HUES48 (cell line): Measurements from ENCODE around the gene LTBR.

Source experiments
- H3K27ac ChIP-seq: one replicate; pipeline ENCODE4 v1.7.0; 2013; ENCODE audit warnings: low read depth, low read length, inconsistent platforms
- H3K27me3 ChIP-seq: 2 replicates; pipeline ENCODE4 v1.6.1; 2013; ENCODE audit warnings: mild to moderate bottlenecking, low read length; ENCODE audit not compliant: control insufficient read depth, insufficient read depth
- H3K36me3 ChIP-seq: 2 replicates; pipeline ENCODE4 v1.6.1; 2013; ENCODE audit warnings: low read length; ENCODE audit not compliant: control insufficient read depth, insufficient read depth
- H3K4me1 ChIP-seq: 2 replicates; pipeline ENCODE4 v1.6.1; 2013; ENCODE audit warnings: mild to moderate bottlenecking, low read length; ENCODE audit not compliant: control insufficient read depth, insufficient read depth
- H3K4me3 ChIP-seq: 2 replicates; pipeline ENCODE4 v1.5.1; 2013; ENCODE audit warnings: mild to moderate bottlenecking, low read depth, low read length
- H3K9ac ChIP-seq: 2 replicates; pipeline ENCODE4 v1.6.1; 2013; ENCODE audit warnings: mild to moderate bottlenecking, low read depth, low read length, moderate library complexity
- H3K9me3 ChIP-seq: 2 replicates; pipeline ENCODE4 v1.6.1; 2013; ENCODE audit warnings: low read length; ENCODE audit not compliant: control insufficient read depth, insufficient read depth

The LTBR gene

GRCh38 chr12:6392504-6392903, 8.5 kb downstream of the LTBR start:
- H3K36me3 ChIP-seq, result no peaks in the 10 kb centered on the region
- H3K27ac ChIP-seq, result no peak overlapping the region
- no peak overlapping the region for H3K9ac ChIP-seq
- peaks cover 11% of the 10 kb centered on the region for H3K4me1 ChIP-seq
- no peak overlapping the region for H3K4me3 ChIP-seq
- no peaks in the 10 kb centered on the region for H3K27me3 ChIP-seq
- no peaks in the 10 kb centered on the region for H3K9me3 ChIP-seq

- Histone ChIP-seq H3K9ac (no peak overlapping the region), H3K9me3 (no peaks in the 10 kb centered on the region), H3K27me3 (no peaks in the 10 kb centered on the region), H3K4me3 (no peak overlapping the region), H3K27ac (no peak overlapping the region), H3K4me1 (peaks cover 8% of the 10 kb centered on the region), H3K36me3 (no peaks in the 10 kb centered on the region)
These were observed 9.1 kb downstream of the LTBR start for GRCh38 chr12:6393109-6393508.

- H3K27me3 ChIP-seq, result no peaks in the 10 kb centered on the region
- H3K4me3 ChIP-seq, result no peak overlapping the region
- H3K4me1 ChIP-seq, result peaks cover 8% of the 10 kb centered on the region
- no peak overlapping the region for H3K27ac ChIP-seq
- no peaks in the 10 kb centered on the region for H3K36me3 ChIP-seq
- H3K9ac ChIP-seq, result no peak overlapping the region
- H3K9me3 ChIP-seq, result no peaks in the 10 kb centered on the region
These were observed 10.4 kb downstream of the LTBR start for GRCh38 chr12:6394398-6394797.

- Histone ChIP-seq H3K36me3 (no peaks in the 10 kb centered on the region), H3K27ac (no peak overlapping the region), H3K4me3 (no peak overlapping the region), H3K27me3 (no peaks in the 10 kb centered on the region), H3K9me3 (no peaks in the 10 kb centered on the region), H3K9ac (no peak overlapping the region), H3K4me1 (peaks cover 8% of the 10 kb centered on the region)
These were observed 12.1 kb downstream of the LTBR start for GRCh38 chr12:6396031-6396430.

GRCh38 chr12:6399884-6400644, 16.1 kb downstream of the LTBR start:
- H3K9ac ChIP-seq, result no peak overlapping the region
- H3K4me3 ChIP-seq, result no peak overlapping the region
- no peaks in the 10 kb centered on the region for H3K27me3 ChIP-seq
- no peaks in the 10 kb centered on the region for H3K36me3 ChIP-seq
- H3K27ac ChIP-seq, result no peak overlapping the region
- H3K9me3 ChIP-seq, result no peaks in the 10 kb centered on the region
- peaks cover 8% of the 10 kb centered on the region for H3K4me1 ChIP-seq

- H3K36me3 ChIP-seq, result no peaks in the 10 kb centered on the region
- H3K27ac ChIP-seq, result no peak overlapping the region
- no peaks in the 10 kb centered on the region for H3K9me3 ChIP-seq
- no peak overlapping the region for H3K9ac ChIP-seq
- no peaks in the 10 kb centered on the region for H3K27me3 ChIP-seq
- H3K4me1 ChIP-seq, result no peaks in the 10 kb centered on the region
- no peak overlapping the region for H3K4me3 ChIP-seq
These were observed 20.4 kb downstream of the LTBR start for GRCh38 chr12:6404390-6404789.

GRCh38 chr12:6405963-6406362, 22.0 kb downstream of the LTBR start:
- no peak overlapping the region for H3K9ac ChIP-seq
- no peak overlapping the region for H3K27ac ChIP-seq
- H3K27me3 ChIP-seq, result no peaks in the 10 kb centered on the region

GRCh38 chr12:6407236-6407954, 23.4 kb downstream of the LTBR start:
- Histone ChIP-seq H3K9ac (no peak overlapping the region), H3K27ac (no peak overlapping the region), H3K4me3 (no peak overlapping the region), H3K9me3 (no peaks in the 10 kb centered on the region), H3K27me3 (no peaks in the 10 kb centered on the region), H3K36me3 (no peaks in the 10 kb centered on the region), H3K4me1 (no peaks in the 10 kb centered on the region)

More at GRCh38 chr12:6405963-6406362, 22.0 kb downstream of the LTBR start:
- no peak overlapping the region for H3K4me3 ChIP-seq
- no peaks in the 10 kb centered on the region for H3K9me3 ChIP-seq
- H3K4me1 ChIP-seq, result no peaks in the 10 kb centered on the region
- no peaks in the 10 kb centered on the region for H3K36me3 ChIP-seq

- H3K36me3 ChIP-seq, result no peaks in the 10 kb centered on the region
- no peaks in the 10 kb centered on the region; the same call in 1 of the 2 replicates for H3K27me3 ChIP-seq
- H3K9me3 ChIP-seq, result no peaks in the 10 kb centered on the region
- H3K9ac ChIP-seq, result no peak overlapping the region
- no peaks in the 10 kb centered on the region for H3K4me1 ChIP-seq
- H3K4me3 ChIP-seq, result no peak overlapping the region
- no peak overlapping the region for H3K27ac ChIP-seq
These were observed 32.6 kb downstream of the LTBR start for GRCh38 chr12:6416596-6416995.

- H3K4me3 ChIP-seq, result no peak overlapping the region
- H3K36me3 ChIP-seq, result no peaks in the 10 kb centered on the region
- H3K27me3 ChIP-seq, result no peaks in the 10 kb centered on the region; the same call in 1 of the 2 replicates
- H3K9me3 ChIP-seq, result no peaks in the 10 kb centered on the region
- no peak overlapping the region for H3K27ac ChIP-seq
- no peak overlapping the region for H3K9ac ChIP-seq
- H3K4me1 ChIP-seq, result no peaks in the 10 kb centered on the region; the same call in 1 of the 2 replicates
These were observed 34.8 kb downstream of the LTBR start for GRCh38 chr12:6418796-6419195.

GRCh38 chr12:6420364-6420763, 36.4 kb downstream of the LTBR start:
- Histone ChIP-seq H3K4me3 (no peak overlapping the region), H3K36me3 (no peaks in the 10 kb centered on the region), H3K4me1 (no peaks in the 10 kb centered on the region; the same call in 1 of the 2 replicates), H3K27me3 (no peaks in the 10 kb centered on the region; the same call in 1 of the 2 replicates), H3K27ac (no peak overlapping the region), H3K9ac (no peak overlapping the region), H3K9me3 (no peaks in the 10 kb centered on the region)
